GM21737 (cell line): Measurements from ENCODE around the gene POFUT1.

ENCODE experiments used
- ATAC-seq: cut with Tn5 transposase; IDR thresholded peaks from one replicate; pipeline ENCODE4 v1.9.1; 2021; ENCODE audit warnings: mild to moderate bottlenecking, moderate library complexity; ENCODE audit not compliant: unreplicated experiment

The POFUT1 gene

GRCh38 chr20:32205843-32206759 lies 1.6 kb upstream of the POFUT1 start:
- no peak for ATAC-seq

DNA sequence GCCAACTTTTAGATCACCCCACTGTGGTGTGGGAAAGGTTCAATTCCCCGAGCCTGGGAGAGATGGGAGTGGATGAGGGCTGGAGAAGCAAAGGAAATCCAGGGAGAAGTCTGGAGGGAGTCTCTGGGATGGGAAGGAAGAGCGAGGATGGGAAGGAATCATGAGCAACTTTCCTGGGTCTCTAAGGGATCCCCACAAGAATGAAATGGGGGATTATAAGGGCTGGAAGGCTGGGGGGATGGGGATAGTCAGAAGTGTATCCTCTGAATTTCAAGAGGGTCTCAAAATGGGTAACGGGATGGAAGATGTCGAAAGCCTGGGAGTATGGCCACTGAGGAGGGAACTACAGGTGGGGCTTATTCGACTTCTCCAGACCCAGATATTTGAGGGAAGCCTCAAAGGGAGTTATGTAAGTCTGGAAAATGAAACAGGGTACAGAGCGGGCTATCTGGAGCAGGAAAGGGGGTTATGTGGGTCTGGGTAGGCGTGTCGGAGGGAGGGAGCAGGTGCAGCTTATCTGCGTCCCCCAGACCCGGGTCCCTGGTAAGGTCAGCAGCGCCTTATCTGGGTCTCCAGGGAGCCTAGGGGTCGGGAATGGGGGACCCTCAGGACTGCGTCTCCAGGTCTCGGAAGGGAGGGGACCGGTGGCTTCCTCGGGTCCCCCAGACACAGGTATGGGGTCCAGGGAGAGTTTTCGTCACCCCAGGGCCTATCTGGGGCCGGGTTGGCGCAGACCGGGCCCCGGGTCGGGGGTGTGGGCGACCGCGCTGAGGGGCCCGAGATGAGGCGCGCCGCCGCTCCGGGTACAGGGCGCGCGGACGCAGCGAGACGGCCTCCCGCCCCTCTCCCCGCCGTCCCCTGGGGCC lies 687 bp upstream of the POFUT1 start:
- ATAC-seq: peak; percentile 19

- no peak for ATAC-seq
These were observed 947 bp downstream of the POFUT1 start for GRCh38 chr20:32208499-32209154.

- ATAC-seq: no peak
These were observed 2.3 kb downstream of the POFUT1 start for GRCh38 chr20:32209850-32210605.

DNA sequence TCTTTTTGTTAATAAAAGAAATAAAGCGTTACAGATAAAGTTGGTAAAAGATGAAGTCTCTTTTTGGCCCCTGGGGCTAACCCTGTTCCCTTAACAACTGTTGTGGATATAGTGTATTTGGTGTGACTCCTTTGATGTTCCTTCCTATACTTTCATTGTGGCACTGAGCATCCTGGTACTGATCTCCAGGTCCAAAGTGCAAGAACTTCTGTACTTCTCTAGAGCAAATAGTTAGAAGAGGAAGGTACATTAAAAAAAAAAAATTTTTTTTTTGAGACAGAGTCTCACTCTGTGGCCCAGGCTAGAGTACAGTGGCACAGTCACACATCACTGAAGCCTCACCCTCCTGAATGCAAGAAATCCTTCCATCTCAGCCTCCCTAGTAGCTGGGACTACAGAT lies 6.2 kb downstream of the POFUT1 start:
- ATAC-seq: no peak

DNA sequence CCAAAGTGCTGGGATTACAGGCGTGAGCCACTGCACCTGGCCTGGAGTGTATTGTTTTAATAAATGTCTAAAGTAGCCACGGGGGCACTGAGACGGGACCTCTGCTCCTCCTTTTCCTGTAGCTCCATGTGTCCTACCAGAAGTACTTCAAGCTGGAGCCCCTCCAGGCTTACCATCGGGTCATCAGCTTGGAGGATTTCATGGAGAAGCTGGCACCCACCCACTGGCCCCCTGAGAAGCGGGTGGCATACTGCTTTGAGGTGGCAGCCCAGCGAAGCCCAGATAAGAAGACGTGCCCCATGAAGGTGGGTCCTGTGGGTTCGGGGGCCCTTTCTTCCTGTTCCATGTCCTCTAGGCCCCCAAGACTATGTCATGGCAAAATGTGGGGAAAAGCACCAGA lies 7.5 kb downstream of the POFUT1 start:
- no peak for ATAC-seq

DNA sequence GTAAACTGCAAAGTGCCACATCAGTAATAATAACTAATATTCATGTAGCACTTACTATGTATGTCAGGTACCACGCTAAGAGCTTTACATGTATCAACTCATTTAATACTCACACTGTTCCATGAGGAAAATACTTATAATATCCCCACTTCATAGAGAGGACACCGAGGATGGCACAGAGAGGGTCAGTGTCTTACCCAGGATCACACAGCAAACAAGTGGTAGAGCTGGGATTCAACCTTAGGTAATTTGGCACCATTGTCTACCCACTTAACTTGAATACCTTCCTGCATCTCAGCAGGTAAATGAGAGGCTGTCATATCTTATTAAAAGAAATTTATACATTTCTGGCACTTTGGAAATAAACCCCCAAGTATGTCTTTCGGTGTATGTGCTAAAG lies 8.0 kb downstream of the POFUT1 start:
- no peak for ATAC-seq

- no peak for ATAC-seq
These were observed 8.8 kb downstream of the POFUT1 start for GRCh38 chr20:32216179-32217142.

DNA sequence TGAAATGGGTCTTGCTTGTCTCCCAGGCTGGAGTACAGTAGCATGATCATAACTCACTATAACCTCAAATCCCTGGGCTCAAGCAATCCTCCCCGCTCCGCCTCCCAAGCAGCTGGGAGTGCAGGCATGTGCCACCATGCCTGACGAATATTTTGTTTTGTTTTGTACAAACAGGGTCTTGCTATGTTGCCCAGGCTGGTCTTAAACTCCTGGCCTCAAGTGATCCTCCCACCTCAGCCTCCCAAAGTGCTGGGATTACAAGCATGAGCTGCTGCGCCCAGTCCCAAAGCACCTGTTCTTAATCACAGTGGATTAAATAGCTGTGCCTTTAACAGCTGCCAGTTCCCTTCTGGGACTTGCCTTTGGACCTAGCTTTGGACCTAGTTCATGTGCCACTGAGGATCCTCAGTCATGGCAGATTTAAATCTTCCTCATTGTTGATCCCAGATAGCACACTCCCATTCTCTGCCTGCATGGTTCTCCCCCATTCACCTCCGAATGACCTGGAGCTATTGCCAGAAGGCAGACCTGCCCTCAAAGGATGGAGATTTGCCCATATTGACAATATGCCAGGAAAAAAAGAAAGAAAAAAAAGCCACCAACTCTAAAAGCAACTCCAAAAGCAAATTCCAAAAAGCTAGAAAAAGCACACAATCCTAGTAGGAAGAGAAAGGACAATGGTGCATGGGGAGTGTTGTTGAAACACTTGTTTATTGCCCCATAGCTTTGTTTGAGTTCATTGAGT lies 10.6 kb downstream of the POFUT1 start:
- ATAC-seq: no peak

DNA sequence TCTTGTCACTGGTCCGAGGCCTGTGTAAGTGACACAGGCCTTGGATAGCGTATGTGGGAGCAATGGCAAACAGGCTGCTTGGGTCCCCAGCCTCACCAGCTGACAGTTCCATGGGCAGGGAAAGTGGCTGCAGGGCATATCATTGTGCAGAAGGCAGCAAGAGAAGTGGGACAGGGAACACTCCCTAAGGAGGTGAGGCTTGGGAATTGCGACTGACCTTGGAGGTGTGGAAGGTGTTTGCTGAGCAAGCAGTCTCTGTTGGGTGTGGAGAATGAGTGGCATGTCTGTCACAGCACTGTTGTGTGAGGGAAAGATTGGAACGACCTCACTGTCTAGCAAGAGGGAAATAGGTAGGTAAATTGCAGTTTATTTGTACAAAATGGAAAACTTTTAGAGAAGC lies 16.8 kb downstream of the POFUT1 start:
- no peak for ATAC-seq

DNA sequence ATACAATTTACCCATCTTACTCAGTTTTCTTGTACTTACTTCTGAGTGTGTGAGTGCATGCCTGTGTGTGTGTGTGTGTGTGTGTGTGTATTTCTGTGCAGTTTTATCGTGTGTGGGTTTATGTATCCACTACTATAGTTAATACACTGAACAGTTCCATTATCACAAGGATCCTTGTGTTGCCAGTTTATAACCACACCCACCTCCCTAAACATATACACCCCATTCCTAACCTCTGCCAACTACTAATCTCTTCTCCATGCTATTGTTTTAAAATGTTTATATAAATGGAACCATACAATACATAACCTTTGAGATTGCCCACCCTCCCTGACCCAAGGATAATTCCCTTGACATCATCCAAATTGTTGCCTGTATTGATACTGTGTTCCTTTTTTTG lies 18.7 kb downstream of the POFUT1 start:
- no peak for ATAC-seq

- no peak for ATAC-seq
These were observed 19.6 kb downstream of the POFUT1 start for GRCh38 chr20:32227306-32227705.

GRCh38 chr20:32227744-32228688 lies 20.3 kb downstream of the POFUT1 start:
- no peak for ATAC-seq

- ATAC-seq: no peak
These were observed 21.6 kb downstream of the POFUT1 start for GRCh38 chr20:32229251-32229747.

DNA sequence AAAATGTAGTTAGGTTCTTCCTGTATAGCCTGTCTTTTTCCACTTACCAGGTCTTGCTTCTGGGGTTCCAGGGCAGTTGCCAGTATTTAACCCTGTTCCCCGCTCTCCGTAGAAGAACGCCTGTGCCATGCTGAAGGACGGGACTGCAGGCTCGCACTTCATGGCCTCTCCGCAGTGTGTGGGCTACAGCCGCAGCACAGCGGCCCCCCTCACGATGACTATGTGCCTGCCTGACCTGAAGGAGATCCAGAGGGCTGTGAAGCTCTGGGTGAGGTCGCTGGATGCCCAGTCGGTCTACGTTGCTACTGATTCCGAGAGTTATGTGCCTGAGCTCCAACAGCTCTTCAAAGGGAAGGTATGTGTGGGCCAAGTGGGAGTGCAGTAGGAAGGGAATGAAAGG lies 23.0 kb downstream of the POFUT1 start:
- no peak for ATAC-seq

DNA sequence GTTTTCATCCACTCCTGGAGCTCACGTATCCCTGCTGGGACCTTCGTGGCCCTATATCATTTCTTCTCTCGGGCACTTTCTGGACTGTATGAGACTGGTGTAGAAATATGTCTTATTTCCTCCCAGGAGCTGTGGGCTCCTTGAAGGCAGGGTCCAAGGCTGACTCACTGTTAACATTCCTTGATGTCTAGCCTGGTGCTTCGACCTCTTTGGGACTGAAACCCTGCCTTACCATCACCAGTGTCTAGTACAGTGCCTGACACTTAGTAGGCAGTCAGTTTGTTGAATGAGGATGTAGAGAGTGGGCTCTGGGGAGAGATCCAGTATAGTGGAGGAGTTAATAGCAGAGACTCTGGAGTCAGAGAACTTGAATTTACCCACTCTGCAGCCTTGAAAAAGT lies 23.6 kb downstream of the POFUT1 start:
- no peak for ATAC-seq

DNA sequence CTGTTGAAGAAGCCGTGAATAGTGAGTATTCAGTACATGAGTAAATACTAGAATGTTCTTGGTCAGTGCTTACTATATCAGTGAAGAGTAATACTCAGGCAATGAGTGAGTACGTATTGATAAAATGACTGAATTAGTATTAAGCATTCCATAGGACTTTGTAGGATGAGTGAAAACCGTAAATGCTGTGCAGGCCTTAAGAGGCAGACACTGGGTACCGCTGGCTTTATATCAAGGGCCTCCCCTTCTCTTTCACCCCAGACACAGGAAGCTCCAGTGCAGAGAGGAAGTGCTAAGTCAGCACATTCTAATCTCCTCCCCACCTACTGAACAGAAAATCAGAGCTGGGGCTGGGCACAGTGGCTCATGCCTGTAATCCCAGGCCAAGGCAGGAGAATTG lies 24.2 kb downstream of the POFUT1 start:
- no peak for ATAC-seq
